ENCODE results near the gene POU3F3.
A peak's percentile ranks its signal among the peaks of the same experiment; 100 is the strongest.

The POU3F3 gene

DNA sequence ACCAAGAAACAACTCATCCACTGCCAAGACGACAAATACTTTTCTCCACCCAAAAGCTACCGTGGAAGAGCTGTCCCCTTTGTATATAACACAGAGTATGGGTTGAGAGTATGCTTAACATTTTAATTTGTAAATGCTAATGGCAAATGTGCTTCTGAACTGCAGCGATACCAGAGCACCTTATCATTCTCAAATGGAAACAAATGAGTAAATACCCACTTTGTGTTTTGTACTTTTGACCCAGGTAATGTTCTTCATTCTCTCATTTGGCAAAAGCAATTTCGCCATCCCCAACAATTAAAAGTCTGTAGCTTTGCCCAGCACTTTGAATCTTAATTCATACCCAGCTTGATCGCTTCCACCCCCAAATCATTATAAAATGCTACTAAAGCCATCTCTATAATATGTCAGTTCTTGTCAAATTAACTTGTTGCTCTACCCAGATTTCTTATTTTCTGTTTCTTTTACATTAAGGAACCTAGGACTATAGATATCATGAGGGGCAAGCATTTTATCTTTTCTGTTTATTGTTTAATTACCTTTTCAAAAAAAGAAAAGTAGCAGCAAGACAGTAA, 6.2 kb upstream of the POU3F3 start:
- no peak for DNase-seq

DNA sequence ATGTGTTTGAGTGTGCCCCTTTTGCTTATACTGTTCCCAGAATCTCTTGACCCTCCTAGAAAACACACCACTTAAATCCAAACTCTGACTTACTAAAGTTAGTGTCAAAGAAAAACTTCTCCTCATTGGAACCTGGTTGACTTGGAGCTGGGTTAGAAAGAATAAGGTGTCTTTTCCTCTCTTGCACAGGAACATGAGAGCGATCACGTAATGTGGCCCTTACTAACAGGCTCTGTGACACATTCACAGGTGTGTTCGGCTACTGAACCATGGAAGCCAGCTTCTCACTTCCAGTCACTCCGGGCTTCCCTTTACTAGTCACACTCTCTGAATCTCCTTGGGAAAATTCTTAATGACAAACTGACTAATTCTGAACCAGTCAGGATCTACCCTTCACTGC, 5.4 kb upstream of the POU3F3 start:
- no peak for DNase-seq

DNA sequence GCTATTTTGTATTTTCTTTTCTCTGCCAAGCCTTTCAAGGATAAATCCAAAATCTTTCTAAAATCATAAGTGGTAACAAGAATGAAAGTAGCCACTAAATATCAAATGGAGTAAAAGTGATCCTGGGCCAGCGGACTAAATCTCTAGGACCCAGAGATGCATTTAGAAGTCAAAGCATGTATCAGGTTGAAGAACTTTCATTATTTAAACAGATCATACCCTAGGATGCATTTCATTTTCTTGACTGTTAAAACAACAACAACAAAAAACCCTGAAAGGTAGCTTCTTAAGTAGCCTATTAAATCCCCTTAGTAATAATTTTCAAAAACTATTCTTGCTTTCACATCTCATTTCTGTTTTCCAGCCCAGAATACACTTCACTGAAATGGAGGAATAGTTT, 4.8 kb upstream of the POU3F3 start:
- no peak for DNase-seq

DNA sequence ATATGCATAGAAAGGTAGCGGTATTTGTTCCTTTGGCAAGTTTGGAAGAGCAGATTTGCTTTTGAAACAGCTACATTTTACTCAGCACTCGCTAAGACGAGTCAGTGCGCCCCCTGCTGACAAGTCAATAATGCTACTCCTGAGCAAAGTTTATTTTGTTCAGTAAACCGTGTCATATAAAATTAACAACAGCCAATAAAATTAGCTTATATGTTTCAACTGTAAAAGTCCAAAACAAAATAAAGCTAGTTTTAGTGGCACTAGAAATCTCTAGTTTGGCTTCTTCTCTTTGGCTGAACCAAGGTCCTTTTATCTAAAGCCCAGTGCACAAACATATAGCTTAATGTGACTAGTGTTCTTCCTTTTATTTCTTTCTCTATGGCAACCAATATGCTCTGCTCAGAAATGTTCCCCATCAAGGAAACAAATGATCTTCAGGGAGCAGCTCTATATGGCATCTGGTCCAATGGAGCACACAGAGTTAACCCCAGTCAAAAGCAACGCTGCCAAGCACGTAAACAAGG, 4.2 kb upstream of the POU3F3 start:
- DNase-seq, result peak; percentile 71

DNA sequence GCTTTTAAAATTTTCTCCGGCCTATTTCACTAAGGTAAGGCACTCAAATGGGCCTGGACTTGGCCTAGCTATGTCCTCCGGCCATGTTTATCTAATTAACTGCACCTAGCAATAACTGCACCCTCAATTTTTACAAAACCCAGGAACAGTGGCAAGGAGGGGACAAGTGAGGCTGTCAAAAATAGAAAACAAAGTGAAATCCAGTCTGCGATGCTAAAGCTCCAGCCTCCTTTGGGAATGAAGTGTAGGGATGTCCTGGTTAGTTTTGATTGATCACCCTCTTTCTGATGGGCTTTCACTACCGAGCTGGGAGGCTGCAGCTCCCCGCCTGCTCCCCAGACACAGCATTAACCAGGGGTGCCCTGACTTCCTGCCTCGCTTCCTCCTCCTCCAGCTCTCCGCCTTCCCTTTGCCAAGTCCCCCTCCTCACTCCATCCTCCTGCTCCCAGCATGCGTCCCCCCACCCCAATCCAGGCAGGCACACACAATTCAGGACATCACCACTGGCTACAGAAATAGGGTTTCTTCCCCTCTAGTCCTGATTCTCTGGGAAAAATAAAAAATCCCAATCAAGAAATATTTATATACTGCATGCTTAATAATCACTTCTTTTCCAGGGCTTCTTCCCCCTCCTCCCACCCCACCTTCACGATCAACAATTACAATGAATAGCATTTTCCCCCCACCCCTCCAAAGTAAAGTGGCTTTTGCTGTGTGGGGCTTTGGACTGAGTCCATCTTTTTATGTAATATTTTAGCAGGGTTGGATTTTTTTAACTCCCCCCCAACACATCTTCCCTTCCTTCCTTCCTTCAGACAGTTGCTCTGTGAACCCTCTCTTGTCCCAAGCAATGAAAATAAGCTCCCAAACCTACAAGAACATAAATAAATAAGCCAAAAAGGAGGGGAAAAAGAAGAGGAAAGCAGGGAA, 3.3 kb upstream of the POU3F3 start:
- DNase-seq, result no peak

DNA sequence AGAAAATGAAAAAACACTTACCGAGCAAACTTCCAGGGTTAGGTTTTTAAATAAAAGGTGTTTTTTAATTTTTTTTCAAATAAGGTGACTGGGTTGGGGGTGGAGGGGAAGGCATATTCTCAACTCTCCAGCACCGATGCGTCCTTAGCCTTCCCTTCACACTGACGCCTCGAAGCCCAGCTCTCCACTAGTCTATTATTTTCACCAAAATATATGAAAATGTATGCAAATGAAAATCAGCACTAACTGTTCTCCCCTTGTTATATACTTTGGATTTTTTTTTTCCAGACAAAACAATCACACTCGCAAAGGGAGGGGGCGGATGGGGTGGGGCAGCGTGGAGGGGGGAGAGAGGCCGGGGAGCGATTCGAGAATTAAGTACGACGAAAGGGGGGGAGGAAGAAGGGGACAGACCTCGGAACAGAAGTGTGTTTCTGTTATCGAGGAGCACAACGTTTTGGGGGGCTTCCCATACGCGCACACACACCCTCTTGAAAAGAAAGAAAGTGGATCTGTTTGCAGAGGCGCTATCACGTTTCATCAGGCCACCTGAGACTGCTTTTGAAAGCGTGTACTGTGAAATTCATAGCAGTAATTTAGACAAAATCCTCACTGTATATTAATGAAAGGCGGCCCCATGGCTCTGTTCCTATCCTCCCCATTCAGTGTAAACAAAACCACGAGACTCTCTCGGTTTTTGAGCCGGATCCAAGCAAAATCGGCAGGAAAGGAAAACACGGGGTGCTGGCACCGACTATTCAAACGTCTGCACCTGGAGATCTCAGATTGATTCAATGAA, 2.4 kb upstream of the POU3F3 start:
- no peak for DNase-seq

DNA sequence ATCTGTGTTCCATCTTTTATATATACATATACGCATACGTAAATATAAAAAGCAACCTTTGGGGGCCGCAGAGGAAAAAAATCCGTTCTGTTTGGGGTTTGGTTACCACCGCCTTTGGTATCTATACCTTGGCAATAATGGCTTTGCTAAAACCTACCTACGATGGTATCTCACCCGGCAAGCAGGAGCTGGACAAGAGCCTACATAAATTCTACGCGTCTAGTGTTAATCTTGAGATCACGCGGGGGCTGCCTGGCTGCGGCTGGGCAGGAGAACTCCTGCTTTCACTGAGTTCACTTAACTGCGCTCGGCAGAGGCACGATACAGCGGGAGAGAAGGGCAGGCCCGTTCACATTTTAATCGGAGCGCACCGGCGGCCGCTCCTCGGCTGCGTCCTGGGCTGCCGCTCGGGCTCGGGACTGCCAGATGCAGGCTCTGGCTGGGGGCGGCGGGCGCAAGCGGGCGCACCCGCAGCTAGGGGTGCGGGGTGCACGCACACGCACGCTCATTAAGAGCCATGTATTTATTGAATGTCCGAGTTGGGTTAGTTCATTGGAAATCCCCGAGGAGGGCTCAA, 1.7 kb upstream of the POU3F3 start:
- DNase-seq, result no peak

DNA sequence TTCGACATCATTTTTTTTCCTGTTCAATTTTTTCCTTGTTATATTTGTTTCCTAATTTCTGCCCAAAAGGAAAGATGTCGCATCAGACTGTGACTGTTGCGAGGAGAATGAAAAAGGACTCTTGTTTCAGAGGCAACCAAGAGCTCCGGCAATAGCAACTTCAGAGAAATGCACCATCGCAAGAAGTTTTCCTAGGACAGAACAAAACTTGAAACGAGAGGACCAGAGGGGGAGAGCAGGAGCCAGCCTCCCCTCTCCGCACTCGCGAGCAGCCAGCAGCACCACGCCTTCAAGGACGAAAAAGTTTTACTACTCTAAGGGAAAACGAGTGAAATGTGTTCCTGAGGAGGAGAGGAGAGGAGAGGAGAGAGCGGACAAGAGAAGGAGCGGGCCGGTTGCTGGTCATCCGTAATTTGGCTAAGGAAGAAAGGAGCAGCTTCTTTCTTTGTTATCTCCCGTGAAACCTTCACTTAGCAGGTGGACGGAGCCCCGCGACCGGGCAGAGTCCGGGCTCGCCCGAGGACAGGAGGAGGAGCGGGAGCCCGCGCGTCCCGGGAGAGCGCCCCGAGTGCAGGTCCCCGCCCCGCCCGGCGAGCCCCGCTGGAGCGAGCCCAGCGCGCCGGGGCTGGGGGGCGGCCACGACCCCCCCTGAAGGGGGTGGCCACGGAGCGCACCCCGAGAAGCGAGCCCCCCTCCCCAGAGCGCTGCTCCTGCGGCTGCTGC, 744 bp downstream of the POU3F3 start:
- DNase-seq, result no peak

DNA sequence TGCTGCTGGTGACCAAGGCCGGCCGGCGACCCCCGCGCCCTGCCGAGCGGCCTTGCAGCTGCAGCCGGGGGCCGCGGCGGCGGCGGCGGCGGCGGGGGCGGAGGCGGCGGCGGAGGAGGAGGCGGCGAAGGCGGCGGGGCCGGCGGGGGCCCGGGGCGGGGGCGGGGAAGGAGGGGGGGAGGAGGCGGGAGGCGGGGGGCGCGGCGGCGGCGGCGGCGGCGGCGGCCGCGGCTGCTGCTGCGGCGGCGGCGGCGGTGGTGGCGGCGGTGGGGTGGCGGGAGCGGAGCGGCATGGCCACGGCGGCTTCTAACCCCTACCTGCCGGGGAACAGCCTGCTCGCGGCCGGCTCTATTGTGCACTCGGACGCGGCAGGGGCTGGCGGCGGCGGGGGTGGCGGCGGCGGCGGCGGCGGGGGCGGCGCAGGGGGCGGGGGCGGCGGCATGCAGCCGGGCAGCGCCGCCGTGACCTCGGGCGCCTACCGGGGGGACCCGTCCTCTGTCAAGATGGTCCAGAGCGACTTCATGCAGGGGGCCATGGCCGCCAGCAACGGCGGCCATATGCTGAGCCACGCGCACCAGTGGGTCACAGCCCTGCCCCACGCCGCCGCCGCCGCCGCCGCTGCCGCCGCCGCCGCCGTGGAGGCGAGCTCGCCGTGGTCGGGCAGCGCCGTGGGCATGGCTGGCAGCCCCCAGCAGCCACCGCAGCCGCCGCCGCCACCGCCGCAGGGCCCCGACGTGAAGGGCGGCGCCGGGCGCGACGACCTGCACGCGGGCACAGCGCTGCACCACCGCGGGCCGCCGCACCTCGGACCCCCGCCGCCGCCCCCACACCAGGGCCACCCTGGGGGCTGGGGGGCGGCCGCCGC, 1.5 kb downstream of the POU3F3 start:
- DNase-seq, result no peak

DNA sequence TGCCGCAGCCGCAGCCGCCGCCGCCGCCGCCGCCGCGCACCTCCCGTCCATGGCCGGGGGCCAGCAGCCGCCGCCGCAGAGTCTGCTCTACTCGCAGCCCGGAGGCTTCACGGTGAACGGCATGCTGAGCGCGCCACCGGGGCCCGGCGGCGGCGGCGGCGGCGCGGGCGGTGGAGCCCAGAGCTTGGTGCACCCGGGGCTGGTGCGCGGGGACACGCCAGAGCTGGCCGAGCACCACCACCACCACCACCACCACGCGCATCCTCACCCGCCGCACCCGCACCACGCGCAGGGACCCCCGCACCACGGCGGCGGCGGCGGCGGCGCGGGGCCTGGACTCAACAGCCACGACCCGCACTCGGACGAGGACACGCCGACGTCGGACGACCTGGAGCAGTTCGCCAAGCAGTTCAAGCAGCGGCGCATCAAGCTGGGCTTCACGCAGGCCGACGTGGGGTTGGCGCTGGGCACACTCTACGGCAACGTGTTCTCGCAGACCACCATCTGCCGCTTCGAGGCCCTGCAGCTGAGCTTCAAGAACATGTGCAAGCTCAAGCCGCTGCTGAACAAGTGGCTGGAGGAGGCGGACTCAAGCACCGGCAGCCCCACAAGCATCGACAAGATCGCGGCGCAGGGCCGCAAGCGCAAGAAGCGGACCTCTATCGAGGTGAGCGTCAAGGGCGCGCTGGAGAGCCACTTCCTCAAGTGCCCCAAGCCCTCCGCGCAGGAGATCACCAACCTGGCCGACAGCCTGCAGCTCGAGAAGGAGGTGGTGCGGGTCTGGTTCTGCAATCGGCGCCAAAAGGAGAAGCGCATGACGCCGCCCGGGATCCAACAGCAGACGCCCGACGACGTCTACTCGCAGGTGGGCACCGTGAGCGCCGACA, 2.4 kb downstream of the POU3F3 start:
- no peak for DNase-seq

DNA sequence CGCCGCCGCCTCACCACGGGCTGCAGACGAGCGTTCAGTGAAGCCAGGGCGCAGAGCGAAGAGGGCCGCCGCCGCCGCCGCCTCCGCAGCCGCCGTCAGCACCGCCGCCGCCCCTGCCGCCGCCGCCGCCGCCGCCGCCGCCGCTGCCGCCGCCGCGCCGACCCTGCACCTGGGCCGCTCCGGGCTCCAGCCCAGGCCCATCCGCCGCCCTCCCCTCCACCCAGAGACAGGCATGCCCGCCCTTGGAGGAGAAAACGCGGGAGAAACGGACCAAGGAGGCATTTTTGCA, 3.0 kb downstream of the POU3F3 start:
- DNase-seq, result no peak

DNA sequence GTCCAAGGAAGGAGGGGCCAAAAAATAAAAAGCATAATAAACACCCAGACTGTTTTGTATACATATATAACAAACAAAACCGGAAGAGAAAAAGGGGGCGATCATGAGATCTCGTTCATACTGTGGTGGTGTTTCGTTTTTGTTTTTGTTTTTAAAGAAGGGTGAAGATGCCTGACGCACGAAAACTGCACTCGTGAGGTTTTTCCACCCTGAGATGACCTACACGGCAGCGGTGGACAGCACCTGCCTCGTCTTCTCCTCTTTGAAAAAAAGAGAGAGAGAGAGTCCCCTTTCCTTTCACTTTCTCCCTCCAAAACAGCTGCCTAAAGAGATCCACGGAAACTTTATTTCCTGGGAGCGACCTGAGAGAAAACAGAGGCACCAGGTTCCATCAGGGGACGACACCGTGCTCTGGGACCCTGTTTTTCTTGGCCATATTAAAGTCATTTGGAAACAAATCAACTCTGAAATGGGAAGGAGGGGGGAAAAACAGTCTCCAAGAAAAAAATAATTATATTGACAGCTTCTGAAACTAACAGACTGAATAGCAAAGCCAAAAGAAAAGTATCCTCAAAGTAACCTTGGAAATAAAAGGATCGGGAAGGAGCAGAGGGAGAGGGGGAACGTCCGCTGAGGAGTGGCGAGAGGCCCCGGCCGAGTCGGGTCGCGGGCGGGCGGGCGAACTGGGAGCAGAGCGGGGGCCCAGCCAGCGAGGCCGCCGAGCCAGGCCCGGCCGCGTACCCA, 3.5 kb downstream of the POU3F3 start:
- no peak for DNase-seq

DNA sequence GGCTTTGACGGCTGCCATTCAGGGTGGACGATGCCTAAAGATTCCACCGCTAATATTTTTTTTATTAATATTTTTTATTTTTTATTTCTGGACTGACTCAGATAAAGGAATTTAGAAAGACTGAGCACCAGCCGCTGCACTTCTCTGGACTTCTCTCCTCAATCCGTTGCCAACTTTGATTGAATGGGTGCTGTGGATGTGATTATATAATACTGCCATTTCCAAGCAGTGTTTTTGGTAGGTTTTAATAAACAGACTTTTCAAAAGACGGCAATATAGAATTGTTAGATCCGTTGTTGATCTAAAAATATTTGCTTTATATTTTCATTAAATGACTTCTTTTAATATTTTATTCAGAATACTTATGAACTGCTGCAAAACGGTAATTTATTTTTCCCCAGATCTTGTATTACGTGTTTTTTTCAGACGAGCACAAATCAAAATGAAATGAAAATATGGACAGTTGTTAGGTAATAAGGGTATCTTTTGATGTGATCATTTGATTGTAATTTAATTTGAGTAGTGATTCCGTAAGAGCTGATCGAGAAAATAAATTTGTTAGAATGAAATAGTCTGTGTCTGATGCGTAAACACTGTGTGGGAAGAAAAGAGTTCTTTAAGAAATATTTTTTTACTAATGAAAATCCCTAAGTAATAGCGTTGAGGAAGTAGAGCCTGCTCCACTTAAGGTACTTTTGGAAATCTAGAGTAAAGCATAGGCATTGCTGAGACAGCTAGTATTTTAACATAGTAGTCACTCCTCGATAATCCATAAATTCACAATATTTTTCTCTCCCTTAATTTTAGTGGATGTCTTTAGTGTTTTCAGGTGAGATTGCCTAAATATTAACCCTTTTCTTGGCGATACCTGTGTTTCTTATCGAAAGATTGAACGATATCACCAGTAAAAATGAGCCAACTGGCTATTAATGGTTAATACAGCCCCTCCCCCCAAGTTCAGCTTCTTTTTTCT, 4.4 kb downstream of the POU3F3 start:
- DNase-seq, result no peak

DNA sequence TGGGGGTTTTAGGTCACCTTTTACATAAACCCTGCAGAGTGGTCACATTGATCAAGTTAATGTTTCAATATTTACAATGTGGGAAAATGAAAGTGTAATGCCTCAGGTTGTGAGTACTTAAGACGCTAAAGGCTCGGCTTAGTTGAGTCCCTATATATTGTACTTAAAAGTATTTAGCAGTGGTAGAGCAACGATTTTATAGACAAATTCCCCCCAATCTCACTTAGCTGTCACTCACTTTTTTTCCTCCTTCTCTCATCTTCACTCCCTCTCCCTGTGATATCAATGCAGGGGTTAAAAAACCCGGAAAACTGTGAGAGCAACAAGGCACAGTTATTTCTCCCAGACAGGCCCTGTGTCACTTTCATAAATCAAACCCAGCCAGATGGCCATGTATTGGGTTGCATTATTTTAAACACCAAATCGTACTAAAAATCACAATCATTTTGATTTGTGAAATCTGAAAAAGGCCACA, 5.4 kb downstream of the POU3F3 start:
- no peak for DNase-seq

DNA sequence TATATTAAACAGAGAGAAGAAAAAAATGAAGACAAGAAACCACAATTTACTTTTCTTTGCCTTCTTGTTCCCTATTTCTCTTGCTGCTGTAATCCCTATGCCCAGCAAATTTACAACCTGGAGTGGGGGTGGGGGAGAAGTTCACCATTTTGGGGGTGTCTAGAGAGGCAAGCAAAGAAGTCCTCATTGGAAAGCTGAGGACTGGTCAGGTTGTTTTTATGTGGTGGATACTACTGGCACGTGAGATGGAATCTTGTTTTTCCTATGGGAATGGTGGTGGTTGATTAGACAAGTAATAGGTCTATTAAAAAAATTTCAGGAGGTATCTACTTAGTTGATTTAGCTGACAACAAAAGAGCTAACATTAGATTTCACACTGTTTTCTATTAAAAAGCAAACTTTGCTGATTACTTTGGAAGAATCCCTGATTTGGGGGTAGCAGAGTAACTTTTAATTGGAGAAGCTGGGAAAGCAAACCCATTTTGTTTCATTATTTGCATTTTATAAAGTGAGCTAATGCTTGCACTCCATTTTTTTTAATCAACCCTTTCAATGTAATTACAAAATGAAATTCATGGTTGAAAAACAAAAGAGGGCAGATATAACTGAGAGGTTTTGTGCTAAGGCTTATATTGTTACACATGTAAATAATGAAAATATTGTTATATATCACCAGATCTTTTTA, 6.0 kb downstream of the POU3F3 start:
- DNase-seq, result no peak

DNA sequence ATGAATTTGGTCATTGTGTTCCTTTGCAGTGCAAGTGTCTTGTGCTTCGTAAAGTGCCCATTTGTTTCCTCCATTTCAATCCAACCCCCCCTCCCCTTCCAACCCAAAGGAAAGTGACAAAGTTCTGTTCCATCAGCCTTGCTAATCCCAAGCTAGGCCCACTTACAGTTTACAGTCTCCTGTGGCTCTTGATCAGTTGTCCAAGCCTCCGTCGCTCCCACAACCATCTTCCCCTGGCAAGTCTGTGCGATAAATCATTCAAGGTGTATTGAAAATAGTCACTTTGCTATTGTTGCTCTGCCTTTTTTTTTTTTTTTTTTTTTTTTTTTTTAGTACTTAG, 6.5 kb downstream of the POU3F3 start:
- DNase-seq, result no peak

DNA sequence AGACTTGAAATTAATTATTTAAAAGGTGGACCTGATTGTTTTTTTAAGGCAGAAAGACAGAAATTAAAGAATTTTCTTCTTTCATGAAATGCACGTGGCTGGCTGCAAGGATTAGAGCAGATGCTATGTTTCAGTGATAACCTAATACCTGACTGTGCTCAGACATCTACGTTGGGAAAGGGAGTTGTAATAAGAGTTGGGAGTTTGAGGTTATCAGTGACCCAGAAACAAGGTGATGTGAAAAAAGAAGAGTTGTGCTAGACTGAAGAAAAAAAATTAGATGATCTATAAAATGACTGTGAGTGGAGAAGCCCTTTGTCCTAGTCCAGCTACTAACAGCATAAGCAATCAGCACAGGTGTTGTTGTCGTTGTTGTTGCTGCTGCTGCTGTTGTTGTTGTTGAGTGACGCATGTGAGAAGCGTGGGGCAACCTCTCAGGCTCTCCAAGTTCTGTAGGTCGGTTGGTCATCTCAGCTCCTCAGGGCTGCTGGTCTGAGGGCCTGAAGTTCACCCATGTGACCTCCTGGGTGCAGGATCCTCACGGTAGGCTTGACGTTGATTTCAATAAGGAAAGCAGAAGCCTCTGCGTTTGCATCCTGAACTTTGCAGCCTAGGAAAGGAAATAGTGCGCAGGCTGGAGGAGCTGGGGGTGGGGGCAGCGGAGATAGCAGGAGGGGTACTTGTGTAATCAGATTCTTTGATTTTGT, 7.6 kb downstream of the POU3F3 start:
- DNase-seq, result no peak
